MG63 (cell line): ENCODE results near the gene REN. TPM values are rescaled to one million over a fixed set of nuclear protein-coding genes. Genes with fewer than 3 reads are reported as not detected.

ENCODE experiments used
- DNase-seq: peaks from one replicate; pipeline ENCODE4 v3.0.0-alpha.2; 2020
- H3K27me3 ChIP-seq: fragments of 250-450 bp; sonication (Bioruptor Pico); 2 replicates; pipeline ENCODE4 v1.5.1; 2020; ENCODE audit warnings: mild to moderate bottlenecking, moderate library complexity
- H3K36me3 ChIP-seq: fragments of 250-450 bp; sonication (Bioruptor Pico); 2 replicates; pipeline ENCODE4 v1.5.1; 2020; ENCODE audit warnings: mild to moderate bottlenecking, moderate library complexity
- H3K4me3 ChIP-seq: fragments of 250-450 bp; sonication (Bioruptor Pico); 2 replicates; pipeline ENCODE4 v1.5.1; 2020; ENCODE audit warnings: mild to moderate bottlenecking, moderate library complexity
- H3K9me3 ChIP-seq: fragments of 250-450 bp; sonication (Bioruptor Pico); 2 replicates; pipeline ENCODE4 v1.5.1; 2020; ENCODE audit warnings: mild to moderate bottlenecking, moderate library complexity
- total RNA-seq: library from RNA; depleted of rRNA; stranded (reverse); fragments of >200 nt; shearing (Covaris generic); gene quantifications from 2 replicates; pipeline ENCODE4 v1.2.3, GENCODE V29; 2014; ENCODE audit warnings: low replicate concordance

Gene REN
- total RNA-seq, 1 experiment from 2014 or later: not detected

DNA sequence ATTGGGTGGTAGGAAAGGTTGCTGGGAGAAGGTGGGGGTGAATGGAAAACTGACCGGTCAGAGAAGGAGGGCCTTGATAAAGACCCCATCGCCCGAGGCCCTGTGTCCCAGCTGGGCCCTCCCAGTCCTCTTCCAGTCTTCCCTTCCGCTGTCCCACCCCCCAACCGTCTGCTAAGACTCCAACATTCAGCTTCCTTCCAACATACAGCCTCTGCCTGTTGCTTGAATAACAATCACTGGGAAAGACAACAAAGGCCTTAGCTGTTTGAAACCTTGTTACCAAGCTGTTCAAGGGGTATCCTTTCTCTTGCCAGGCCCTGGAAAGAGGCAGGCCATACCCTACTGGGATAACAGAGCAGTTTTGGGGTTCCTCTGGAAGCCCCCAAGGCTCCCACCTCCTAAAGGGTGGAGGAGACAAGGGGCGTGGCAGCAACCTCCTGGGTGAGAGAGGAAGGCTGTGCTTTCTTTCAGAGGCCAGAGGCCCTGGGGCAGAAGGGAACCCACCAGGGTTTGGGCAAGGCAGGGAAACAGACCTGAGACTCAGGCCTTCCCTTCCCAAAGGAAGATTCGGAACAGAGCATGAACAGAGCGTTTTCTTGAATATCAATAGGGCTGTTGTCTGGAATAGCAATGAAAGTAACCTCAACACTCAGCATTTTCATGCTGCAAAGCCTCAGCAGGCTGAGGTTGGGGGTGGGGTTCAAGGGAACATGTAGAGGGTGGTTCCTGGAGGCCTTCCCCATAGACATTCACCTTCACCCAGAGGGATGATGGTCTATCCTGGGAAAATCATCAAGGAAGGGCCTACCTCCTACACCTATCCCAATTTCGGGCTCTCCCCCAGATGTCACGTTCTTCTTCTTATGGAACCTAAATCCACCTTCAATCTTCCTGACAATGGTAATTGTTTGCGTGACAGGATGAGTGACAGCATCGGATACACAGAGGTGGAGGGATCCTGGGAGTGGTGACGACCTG is 18.4 kb downstream of the REN start:
- H3K4me3 ChIP-seq: no peak overlapping the region
- DNase-seq: no peak
- H3K27me3 ChIP-seq: no peaks in the 10 kb centered on the region
- no peaks in the 10 kb centered on the region for H3K9me3 ChIP-seq
- no peaks in the 10 kb centered on the region for H3K36me3 ChIP-seq

DNA sequence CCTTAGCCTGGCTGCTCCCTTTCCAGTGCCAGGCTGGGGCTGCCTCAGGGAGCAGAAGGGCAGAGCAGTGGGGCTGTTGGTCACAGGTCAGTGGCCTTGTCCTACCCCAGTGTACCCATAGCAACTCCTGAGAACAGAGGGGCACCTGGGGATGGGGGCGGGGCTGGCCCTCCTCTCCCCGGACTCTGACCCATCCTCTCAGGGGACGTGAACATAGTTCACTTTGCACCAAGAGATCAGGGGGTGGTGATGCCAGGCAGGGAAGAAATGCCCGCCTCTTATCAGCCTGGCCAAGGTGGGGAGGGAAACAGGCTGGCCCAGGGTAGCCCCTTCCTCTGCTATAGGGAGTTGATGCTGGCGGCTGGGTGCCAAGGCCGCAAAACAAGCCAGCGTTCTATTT is 19.2 kb downstream of the REN start:
- no peaks in the 10 kb centered on the region for H3K27me3 ChIP-seq
- H3K36me3 ChIP-seq: no peaks in the 10 kb centered on the region
- DNase-seq: no peak
- H3K4me3 ChIP-seq: no peak overlapping the region
- H3K9me3 ChIP-seq: no peaks in the 10 kb centered on the region

- no peaks in the 10 kb centered on the region for H3K9me3 ChIP-seq
- no peak for DNase-seq
- H3K4me3 ChIP-seq: no peak overlapping the region
- no peaks in the 10 kb centered on the region for H3K27me3 ChIP-seq
- H3K36me3 ChIP-seq: no peaks in the 10 kb centered on the region
Measured at GRCh38 chr1:204146309-204146708, 19.8 kb downstream of the REN start.

- no peaks in the 10 kb centered on the region for H3K27me3 ChIP-seq
- H3K4me3 ChIP-seq: no peak overlapping the region
- H3K9me3 ChIP-seq: no peaks in the 10 kb centered on the region
- no peak for DNase-seq
- no peaks in the 10 kb centered on the region for H3K36me3 ChIP-seq
Measured at GRCh38 chr1:204145033-204145504, 21.1 kb downstream of the REN start.

- H3K36me3 ChIP-seq: no peaks in the 10 kb centered on the region
- no peak overlapping the region for H3K4me3 ChIP-seq
- no peaks in the 10 kb centered on the region for H3K9me3 ChIP-seq
- DNase-seq: no peak
- no peaks in the 10 kb centered on the region for H3K27me3 ChIP-seq
Measured at GRCh38 chr1:204143276-204144041, 22.7 kb downstream of the REN start.

DNA sequence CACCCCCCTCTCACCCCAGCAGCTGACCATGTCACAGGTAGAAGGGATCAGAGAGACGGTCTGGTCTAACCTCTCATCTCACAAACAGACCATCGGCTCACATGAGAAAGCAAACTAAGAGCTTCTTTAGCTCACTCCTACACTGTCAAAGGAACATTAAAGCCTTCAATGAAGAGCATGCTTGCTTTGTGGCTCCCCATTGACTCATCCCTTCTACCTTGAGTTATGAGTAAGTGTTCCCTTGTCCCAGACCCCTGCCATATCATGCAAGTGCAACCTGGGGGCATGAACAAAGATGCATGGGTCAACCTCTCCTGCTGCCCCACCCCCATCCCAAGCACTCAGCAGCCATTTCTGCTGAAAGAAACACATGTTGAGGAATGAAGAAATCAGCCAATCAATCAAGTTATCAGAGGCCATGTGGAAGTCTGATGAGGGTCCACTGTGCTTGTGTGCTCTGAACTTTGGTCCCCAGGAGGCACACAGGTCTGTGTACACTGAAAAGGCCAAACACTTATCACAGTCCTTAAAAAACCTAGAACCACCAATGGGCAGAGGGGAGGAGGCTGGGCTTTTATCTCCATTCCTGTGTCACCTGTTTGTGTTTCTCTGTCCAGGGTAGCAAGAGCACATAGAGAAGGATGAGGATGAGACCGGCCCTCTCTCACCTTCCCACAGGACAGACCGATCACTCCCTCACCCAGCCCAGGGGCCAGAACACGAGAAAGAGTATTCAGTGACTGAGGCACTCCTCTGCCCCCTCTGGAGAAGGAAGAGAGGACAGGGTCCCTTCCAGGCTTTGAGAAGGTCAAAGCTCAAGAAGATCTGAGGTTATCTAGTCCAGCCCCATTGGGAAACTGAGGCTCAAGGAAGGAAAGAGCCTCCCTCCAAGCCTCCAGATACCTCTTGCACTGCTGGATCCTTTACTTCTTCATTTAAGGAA is 23.8 kb downstream of the REN start:
- no peak for DNase-seq
- H3K27me3 ChIP-seq: no peaks in the 10 kb centered on the region
- H3K4me3 ChIP-seq: no peak overlapping the region
- H3K36me3 ChIP-seq: no peaks in the 10 kb centered on the region
- H3K9me3 ChIP-seq: no peaks in the 10 kb centered on the region

DNA sequence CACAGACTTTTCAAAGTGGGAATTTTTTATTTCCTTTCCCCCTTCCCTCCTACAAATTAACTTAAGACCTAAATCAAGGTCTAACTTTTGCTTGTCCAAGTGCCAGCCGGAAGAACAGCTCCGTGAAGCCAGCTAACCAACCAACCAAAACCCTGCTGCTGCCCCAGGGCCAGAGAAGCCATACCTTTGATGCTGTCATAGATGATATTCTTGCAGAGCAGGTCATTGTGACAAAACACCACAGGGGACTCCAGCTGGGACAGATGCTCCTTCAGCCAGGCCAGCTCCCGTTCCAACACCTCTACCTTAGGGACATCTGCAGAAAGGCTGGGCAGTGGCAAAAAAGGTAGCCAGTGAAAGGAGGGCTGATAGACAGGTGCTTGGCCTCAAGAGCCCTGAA is 25.0 kb downstream of the REN start:
- H3K9me3 ChIP-seq: no peaks in the 10 kb centered on the region
- H3K36me3 ChIP-seq: no peaks in the 10 kb centered on the region
- no peak for DNase-seq

GRCh38 chr1:204139952-204140351 is 26.2 kb downstream of the REN start:
- Histone ChIP-seq H3K27me3 (no peaks in the 10 kb centered on the region), H3K4me3 (no peak overlapping the region), H3K9me3 (no peaks in the 10 kb centered on the region), H3K36me3 (no peaks in the 10 kb centered on the region)
- no peak for DNase-seq

More for the DNA sequence above, 25.0 kb downstream of the REN start:
- Histone ChIP-seq H3K27me3 (no peaks in the 10 kb centered on the region), H3K4me3 (no peak overlapping the region)

DNA sequence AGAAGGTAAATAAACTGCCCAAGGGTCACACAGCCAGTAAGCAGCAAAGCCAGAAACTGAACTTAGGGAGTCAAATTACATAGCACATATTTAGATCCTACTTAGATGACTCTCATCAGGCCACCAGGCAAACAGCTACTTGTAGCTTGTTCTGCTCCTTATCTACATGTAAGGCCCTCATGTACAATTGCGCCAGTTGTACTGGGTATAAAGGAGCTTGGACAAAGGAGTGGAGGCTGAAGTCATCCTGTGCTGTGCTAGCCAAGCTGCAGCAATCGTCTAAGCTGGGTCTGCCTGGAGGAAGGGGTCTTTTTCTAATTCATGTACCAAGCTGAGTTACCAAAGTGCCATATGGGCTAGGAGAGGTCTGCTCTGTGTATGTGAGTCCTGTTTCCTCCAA is 27.0 kb downstream of the REN start:
- Histone ChIP-seq H3K27me3 (no peaks in the 10 kb centered on the region), H3K4me3 (no peak overlapping the region), H3K9me3 (no peaks in the 10 kb centered on the region), H3K36me3 (no peaks in the 10 kb centered on the region)
- no peak for DNase-seq

GRCh38 chr1:204136814-204137213 is 29.3 kb downstream of the REN start:
- Histone ChIP-seq H3K4me3 (no peak overlapping the region), H3K36me3 (no peaks in the 10 kb centered on the region), H3K9me3 (no peaks in the 10 kb centered on the region), H3K27me3 (no peaks in the 10 kb centered on the region)
- no peak for DNase-seq

DNA sequence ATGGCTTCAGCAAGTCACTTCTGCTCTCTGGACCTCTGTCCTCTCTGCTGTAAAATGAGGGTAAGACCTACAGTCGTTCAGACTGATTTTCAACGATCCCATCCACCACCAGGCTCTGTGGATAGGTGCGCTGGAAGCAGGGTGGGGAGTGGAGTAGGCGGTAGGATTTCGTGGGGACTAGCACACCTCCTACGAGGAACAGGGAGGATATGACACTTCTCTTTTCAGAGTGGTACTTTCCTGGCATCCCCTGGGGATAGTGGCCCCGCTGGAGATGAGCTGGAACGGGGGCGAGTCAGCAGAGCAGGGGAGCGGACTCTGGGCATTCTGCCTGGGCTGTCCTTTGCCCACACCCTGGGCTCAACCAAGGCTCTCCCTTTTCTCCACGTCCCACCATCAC is 32.0 kb downstream of the REN start:
- H3K9me3 ChIP-seq: no peaks in the 10 kb centered on the region
- peak; percentile 30 for DNase-seq
- H3K27me3 ChIP-seq: no peaks in the 10 kb centered on the region
- H3K4me3 ChIP-seq: no peak overlapping the region
- no peaks in the 10 kb centered on the region for H3K36me3 ChIP-seq

- H3K9me3 ChIP-seq: no peaks in the 10 kb centered on the region
- no peaks in the 10 kb centered on the region for H3K36me3 ChIP-seq
- no peak overlapping the region for H3K4me3 ChIP-seq
- no peaks in the 10 kb centered on the region for H3K27me3 ChIP-seq
- no peak for DNase-seq
Measured at GRCh38 chr1:204132718-204133117, 33.4 kb downstream of the REN start.

DNA sequence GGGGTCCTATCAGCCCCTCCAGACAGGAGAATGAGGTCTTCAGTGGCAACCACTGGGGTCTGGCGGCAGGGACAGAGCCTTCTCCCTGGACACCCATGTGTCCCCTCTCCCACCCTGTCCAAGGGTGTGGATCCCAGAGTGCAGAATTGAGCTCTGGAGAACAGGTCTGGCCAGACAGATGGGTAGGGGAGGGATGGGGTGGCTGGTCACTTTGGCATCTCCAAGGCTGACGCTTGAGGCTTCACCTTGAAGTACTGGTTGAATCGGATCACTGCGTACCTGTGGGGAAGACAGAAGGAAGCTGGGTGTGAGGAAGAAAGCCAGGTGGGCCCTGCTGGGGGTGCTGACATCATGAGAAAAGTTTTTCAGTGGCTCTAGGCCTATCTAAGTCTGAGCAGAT is 34.2 kb downstream of the REN start:
- Histone ChIP-seq H3K9me3 (no peaks in the 10 kb centered on the region), H3K36me3 (no peaks in the 10 kb centered on the region), H3K4me3 (no peak overlapping the region), H3K27me3 (no peaks in the 10 kb centered on the region)
- DNase-seq: no peak

GRCh38 chr1:204130981-204131892 is 34.9 kb downstream of the REN start:
- DNase-seq: peak; percentile 92
- Histone ChIP-seq H3K27me3 (no peaks in the 10 kb centered on the region), H3K36me3 (no peaks in the 10 kb centered on the region), H3K4me3 (no peak overlapping the region), H3K9me3 (no peaks in the 10 kb centered on the region)

DNA sequence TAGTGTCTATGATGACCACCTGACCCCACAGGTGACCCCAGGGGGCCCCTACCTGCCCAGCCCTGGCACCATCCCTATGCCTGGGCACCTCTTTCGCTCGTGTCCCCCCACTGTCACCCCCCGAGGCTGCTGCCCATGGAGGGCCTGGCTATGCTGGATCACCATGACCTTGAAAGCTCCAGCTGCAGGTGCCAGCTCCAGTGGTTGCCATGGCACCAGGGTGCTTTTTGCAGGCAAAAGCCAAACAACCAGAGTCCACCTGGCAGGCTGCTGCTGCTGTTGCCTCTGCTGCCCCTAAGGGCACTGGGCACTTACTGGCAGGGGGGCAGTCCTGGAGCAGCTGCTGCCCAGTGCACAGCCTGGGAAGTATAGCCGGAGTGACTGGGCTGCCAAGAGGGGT is 36.0 kb downstream of the REN start:
- no peaks in the 10 kb centered on the region for H3K27me3 ChIP-seq
- peak; percentile 51 for DNase-seq
- no peaks in the 10 kb centered on the region for H3K36me3 ChIP-seq
- H3K4me3 ChIP-seq: no peak overlapping the region
- H3K9me3 ChIP-seq: no peaks in the 10 kb centered on the region
